Liver (tissue), 9 donors: ENCODE results near the gene UBASH3B. TPM values are rescaled to one million over a fixed set of nuclear protein-coding genes. Genes with fewer than 3 reads are reported as not detected.

Source experiments
- DNase-seq: peaks from one replicate; pipeline ENCODE4 v3.0.0-alpha.2; 2017; ENCODE audit warnings: low spot score
- H3K27ac ChIP-seq, 2 donors: one replicate each; pipeline ENCODE4 v1.7.0; 2013; ENCODE audit warnings: inconsistent platforms in 2 of 2, low read length in 2 of 2, control low read depth in 1 of 2, low read depth in 1 of 2, mild to moderate bottlenecking in 1 of 2
- H3K27me3 ChIP-seq, 4 donors: one replicate each; pipeline versions ENCODE4 v1.6.1 to v1.7.0; 2013; ENCODE audit warnings: low read length in 3 of 4, inconsistent platforms in 1 of 4, mild to moderate bottlenecking in 1 of 4, moderate library complexity in 1 of 4; ENCODE audit not compliant: control insufficient read depth in 4 of 4, insufficient read depth in 4 of 4
- H3K36me3 ChIP-seq, 4 donors: one replicate each; pipeline versions ENCODE4 v1.6.1 to v1.7.0; 2013; ENCODE audit warnings: low read length in 3 of 4, mild to moderate bottlenecking in 3 of 4, low read depth in 1 of 4, moderate library complexity in 1 of 4; ENCODE audit not compliant: control insufficient read depth in 4 of 4, insufficient read depth in 3 of 4
- H3K4me1 ChIP-seq, 4 donors: one replicate each; pipeline versions ENCODE4 v1.6.1 to v1.7.0; 2013; ENCODE audit warnings: low read length in 3 of 4, mild to moderate bottlenecking in 3 of 4, moderate library complexity in 1 of 4; ENCODE audit not compliant: control insufficient read depth in 4 of 4, insufficient read depth in 4 of 4
- H3K4me3 ChIP-seq, 3 donors: one replicate each; pipeline versions ENCODE4 v1.6.1 to v1.7.0; 2013; ENCODE audit warnings: low read length in 3 of 3, control low read depth in 1 of 3, low read depth in 1 of 3, mild to moderate bottlenecking in 1 of 3
- H3K9ac ChIP-seq, 2 donors: one replicate each; pipeline ENCODE4 v1.7.0; 2013; ENCODE audit warnings: low read length in 2 of 2, mild to moderate bottlenecking in 2 of 2, moderate library complexity in 2 of 2, control low read depth in 1 of 2, low read depth in 1 of 2
- H3K9me3 ChIP-seq, 4 donors: one replicate each; pipeline versions ENCODE4 v1.6.1 to v1.7.0; 2013; ENCODE audit warnings: low read length in 3 of 4; ENCODE audit not compliant: control insufficient read depth in 4 of 4
- EGR1 ChIP-seq, 2 donors: IDR thresholded peaks; 2 replicates each; pipeline ENCODE4 v1.6.1; 2016 to 2018; ENCODE audit warnings: antibody characterized with exemption in 2 of 2, low read depth in 2 of 2
- FOXA1 ChIP-seq: IDR thresholded peaks from 2 replicates; pipeline ENCODE4 v1.6.1; 2016; ENCODE audit warnings: antibody characterized with exemption
- FOXA2 ChIP-seq: IDR thresholded peaks from 2 replicates; pipeline ENCODE4 v1.6.1; 2016; ENCODE audit warnings: antibody characterized with exemption
- GABPA ChIP-seq, 2 donors: IDR thresholded peaks in 1 of 2; conservative IDR thresholded peaks in 1 of 2; 2 replicates each; pipeline ENCODE4 v1.6.1; 2016; ENCODE audit warnings: antibody characterized with exemption in 2 of 2, mild to moderate bottlenecking in 1 of 2, moderate library complexity in 1 of 2
- HNF4A ChIP-seq, 2 donors: conservative IDR thresholded peaks; 2 replicates each; pipeline ENCODE4 v1.6.1; 2016; ENCODE audit warnings: antibody characterized with exemption in 2 of 2, mild to moderate bottlenecking in 2 of 2
- HNF4G ChIP-seq: IDR thresholded peaks from 2 replicates; pipeline ENCODE4 v1.6.1; 2016; ENCODE audit warnings: antibody characterized with exemption
- JUND ChIP-seq, 2 donors: IDR thresholded peaks; 2 replicates each; pipeline ENCODE4 v1.6.1; 2016; ENCODE audit warnings: antibody characterized with exemption in 2 of 2
- NR2F2 ChIP-seq: IDR thresholded peaks from 2 replicates; pipeline ENCODE4 v1.6.1; 2016; ENCODE audit warnings: antibody characterized with exemption
- RAD21 ChIP-seq, 2 donors: IDR thresholded peaks; 2 replicates each; pipeline ENCODE4 v1.6.1; 2016; ENCODE audit warnings: antibody characterized with exemption in 2 of 2, mild to moderate bottlenecking in 2 of 2
- RXRA ChIP-seq, 2 donors: IDR thresholded peaks; 2 replicates each; pipeline ENCODE4 v1.6.1; 2017 to 2018; ENCODE audit warnings: antibody characterized with exemption in 2 of 2, mild to moderate bottlenecking in 1 of 2
- SP1 ChIP-seq: IDR thresholded peaks from 2 replicates; pipeline ENCODE4 v1.6.1; 2018; ENCODE audit warnings: antibody characterized with exemption, mild to moderate bottlenecking
- TAF1 ChIP-seq: conservative IDR thresholded peaks from 2 replicates; pipeline ENCODE4 v1.6.1; 2016; ENCODE audit warnings: antibody characterized with exemption, mild to moderate bottlenecking
- YY1 ChIP-seq: IDR thresholded peaks from 2 replicates; pipeline ENCODE4 v1.6.1; 2016; ENCODE audit warnings: antibody characterized with exemption, mild to moderate bottlenecking
- WGBS: extraction: QIAGEN DNeasy Blood & Tissue Kit; methylation state at CpG from one replicate; pipeline ENCODE4 v1.1.7; 2013; 5-methylcytosine and 5-hydroxymethylcytosine counted together
- polyA plus RNA-seq, 2 donors: library from polyadenylated mRNA; stranded (reverse) in 1 of 2; unstranded in 1 of 2; fragments of 200-250 nt in 1 of 2; fragments of >200 nt in 1 of 2; fragmentation: Nextera tagmentation in 1 of 2; extraction: Ambion mirVana in 1 of 2; gene quantifications; one replicate each; pipeline versions ENCODE4 v1.2.1 to v1.2.3, GENCODE V29; 2013 to 2015
- total RNA-seq, 2 donors: library from RNA; depleted of rRNA; stranded (reverse); fragments of >200 nt; gene quantifications; one replicate each; pipeline ENCODE4 v1.2.3, GENCODE V29; 2014
- TF ChIP-seq, protein P1 (sequence below): IDR thresholded peaks from 2 replicates; pipeline ENCODE4 v1.6.1; 2016; ENCODE audit warnings: antibody characterized with exemption, mild to moderate bottlenecking
- TF ChIP-seq, protein P2 (sequence below): IDR thresholded peaks from 2 replicates; pipeline ENCODE4 v1.6.1; 2016; ENCODE audit warnings: antibody characterized with exemption
- TF ChIP-seq, protein P3 (sequence below): fragments of 150-350 bp; IDR thresholded peaks from 2 replicates; pipeline ENCODE4 v1.5.1; 2017; ENCODE audit warnings: improper control_type of control experiment, low read depth, low read length; ENCODE audit not compliant: missing input control
- TF ChIP-seq, protein P4 (sequence below): IDR thresholded peaks from 2 replicates; pipeline ENCODE4 v1.6.1; 2016; ENCODE audit warnings: antibody characterized with exemption
- TF ChIP-seq, protein P5 (sequence below): IDR thresholded peaks from 2 replicates; pipeline ENCODE4 v1.6.1; 2016; ENCODE audit warnings: antibody characterized with exemption
- donor health status: healthy.
- donor health status: healthy.
- donor health status: healthy.
- donor health status: healthy.
- donor health status: healthy.

UBASH3B gene
- total and polyA plus RNA-seq, 4 donors: 0.48 to 5.5 (median 2.5) TPM

DNA sequence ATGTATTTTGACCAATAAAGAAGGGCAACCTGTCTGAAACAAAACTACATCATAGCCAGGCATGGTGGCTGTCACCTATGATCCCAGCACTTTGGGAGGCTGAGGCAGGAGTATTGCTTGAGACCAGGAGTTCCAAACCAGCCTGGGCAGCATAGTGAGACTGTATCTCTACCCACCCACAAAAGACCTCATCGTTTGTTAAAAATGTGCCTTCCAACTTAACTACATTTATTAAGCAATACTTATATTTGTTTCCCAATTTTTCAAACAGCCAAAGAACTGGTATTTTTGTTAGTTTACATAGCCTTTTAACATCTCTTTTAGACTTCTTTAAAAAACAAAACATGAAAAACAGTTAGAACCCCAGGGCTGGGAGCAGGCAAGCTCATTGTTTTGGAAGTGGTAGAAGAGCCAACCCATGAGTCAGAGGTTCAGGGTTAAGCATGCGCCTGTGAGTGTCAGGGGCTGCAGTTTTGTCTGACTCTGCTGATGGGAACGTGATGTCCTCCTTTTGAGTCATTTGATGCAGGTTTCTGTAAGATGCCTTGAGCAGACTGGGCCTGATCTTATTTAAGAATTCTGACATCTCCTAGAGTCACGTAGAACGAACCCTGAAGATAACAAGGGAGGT, 128.9 kb downstream of the UBASH3B start:
- Histone ChIP-seq H3K4me3 (no peak overlapping the region), H3K27ac (no peak overlapping the region), H3K9me3 (no peaks in the 10 kb centered on the region), H3K9ac (no peak overlapping the region), H3K4me1 (peaks cover 0 to 3% (median 0%) of the 10 kb centered on the region in 4 donors), H3K27me3 (no peaks in the 10 kb centered on the region), H3K36me3 (peaks cover 0 to 3% (median 0%) of the 10 kb centered on the region in 4 donors)
- DNase-seq: no peak
- TF ChIP-seq HNF4G: no peak
- TF ChIP-seq GABPA (IDR thresholded peaks at IDR 0.05 in 1 of 2, conservative IDR thresholded peaks at IDR 0.05 in 1 of 2): no peak
- TF ChIP-seq SP1: no peak
- TF ChIP-seq, protein P1, sequence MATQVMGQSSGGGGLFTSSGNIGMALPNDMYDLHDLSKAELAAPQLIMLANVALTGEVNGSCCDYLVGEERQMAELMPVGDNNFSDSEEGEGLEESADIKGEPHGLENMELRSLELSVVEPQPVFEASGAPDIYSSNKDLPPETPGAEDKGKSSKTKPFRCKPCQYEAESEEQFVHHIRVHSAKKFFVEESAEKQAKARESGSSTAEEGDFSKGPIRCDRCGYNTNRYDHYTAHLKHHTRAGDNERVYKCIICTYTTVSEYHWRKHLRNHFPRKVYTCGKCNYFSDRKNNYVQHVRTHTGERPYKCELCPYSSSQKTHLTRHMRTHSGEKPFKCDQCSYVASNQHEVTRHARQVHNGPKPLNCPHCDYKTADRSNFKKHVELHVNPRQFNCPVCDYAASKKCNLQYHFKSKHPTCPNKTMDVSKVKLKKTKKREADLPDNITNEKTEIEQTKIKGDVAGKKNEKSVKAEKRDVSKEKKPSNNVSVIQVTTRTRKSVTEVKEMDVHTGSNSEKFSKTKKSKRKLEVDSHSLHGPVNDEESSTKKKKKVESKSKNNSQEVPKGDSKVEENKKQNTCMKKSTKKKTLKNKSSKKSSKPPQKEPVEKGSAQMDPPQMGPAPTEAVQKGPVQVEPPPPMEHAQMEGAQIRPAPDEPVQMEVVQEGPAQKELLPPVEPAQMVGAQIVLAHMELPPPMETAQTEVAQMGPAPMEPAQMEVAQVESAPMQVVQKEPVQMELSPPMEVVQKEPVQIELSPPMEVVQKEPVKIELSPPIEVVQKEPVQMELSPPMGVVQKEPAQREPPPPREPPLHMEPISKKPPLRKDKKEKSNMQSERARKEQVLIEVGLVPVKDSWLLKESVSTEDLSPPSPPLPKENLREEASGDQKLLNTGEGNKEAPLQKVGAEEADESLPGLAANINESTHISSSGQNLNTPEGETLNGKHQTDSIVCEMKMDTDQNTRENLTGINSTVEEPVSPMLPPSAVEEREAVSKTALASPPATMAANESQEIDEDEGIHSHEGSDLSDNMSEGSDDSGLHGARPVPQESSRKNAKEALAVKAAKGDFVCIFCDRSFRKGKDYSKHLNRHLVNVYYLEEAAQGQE: no peak
- no peak for TF ChIP-seq EGR1 (IDR thresholded peaks at IDR 0.05; ENCODE audit: low read depth in 2 of 2)
- TF ChIP-seq, protein P2, sequence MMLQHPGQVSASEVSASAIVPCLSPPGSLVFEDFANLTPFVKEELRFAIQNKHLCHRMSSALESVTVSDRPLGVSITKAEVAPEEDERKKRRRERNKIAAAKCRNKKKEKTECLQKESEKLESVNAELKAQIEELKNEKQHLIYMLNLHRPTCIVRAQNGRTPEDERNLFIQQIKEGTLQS: no peak
- no peak for TF ChIP-seq RAD21 (IDR thresholded peaks at IDR 0.05)
- no peak for TF ChIP-seq NR2F2
- no peak for TF ChIP-seq HNF4A (conservative IDR thresholded peaks at IDR 0.05)
- TF ChIP-seq, protein P3, sequence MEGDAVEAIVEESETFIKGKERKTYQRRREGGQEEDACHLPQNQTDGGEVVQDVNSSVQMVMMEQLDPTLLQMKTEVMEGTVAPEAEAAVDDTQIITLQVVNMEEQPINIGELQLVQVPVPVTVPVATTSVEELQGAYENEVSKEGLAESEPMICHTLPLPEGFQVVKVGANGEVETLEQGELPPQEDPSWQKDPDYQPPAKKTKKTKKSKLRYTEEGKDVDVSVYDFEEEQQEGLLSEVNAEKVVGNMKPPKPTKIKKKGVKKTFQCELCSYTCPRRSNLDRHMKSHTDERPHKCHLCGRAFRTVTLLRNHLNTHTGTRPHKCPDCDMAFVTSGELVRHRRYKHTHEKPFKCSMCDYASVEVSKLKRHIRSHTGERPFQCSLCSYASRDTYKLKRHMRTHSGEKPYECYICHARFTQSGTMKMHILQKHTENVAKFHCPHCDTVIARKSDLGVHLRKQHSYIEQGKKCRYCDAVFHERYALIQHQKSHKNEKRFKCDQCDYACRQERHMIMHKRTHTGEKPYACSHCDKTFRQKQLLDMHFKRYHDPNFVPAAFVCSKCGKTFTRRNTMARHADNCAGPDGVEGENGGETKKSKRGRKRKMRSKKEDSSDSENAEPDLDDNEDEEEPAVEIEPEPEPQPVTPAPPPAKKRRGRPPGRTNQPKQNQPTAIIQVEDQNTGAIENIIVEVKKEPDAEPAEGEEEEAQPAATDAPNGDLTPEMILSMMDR: no peak
- TF ChIP-seq, protein P4, sequence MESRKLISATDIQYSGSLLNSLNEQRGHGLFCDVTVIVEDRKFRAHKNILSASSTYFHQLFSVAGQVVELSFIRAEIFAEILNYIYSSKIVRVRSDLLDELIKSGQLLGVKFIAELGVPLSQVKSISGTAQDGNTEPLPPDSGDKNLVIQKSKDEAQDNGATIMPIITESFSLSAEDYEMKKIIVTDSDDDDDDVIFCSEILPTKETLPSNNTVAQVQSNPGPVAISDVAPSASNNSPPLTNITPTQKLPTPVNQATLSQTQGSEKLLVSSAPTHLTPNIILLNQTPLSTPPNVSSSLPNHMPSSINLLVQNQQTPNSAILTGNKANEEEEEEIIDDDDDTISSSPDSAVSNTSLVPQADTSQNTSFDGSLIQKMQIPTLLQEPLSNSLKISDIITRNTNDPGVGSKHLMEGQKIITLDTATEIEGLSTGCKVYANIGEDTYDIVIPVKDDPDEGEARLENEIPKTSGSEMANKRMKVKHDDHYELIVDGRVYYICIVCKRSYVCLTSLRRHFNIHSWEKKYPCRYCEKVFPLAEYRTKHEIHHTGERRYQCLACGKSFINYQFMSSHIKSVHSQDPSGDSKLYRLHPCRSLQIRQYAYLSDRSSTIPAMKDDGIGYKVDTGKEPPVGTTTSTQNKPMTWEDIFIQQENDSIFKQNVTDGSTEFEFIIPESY: no peak
- no peak for TF ChIP-seq RXRA (IDR thresholded peaks at IDR 0.05)
- no peak for TF ChIP-seq TAF1
- TF ChIP-seq, protein P5, sequence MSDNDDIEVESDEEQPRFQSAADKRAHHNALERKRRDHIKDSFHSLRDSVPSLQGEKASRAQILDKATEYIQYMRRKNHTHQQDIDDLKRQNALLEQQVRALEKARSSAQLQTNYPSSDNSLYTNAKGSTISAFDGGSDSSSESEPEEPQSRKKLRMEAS: no peak
- TF ChIP-seq YY1: no peak
- no peak for TF ChIP-seq FOXA2
- TF ChIP-seq JUND (IDR thresholded peaks at IDR 0.05): no peak
- no peak for TF ChIP-seq FOXA1
- 82% methylated on average over 5 of the region's 5 CpGs for WGBS
